Measurements from ENCODE around the gene KHDC3L. TPM values are rescaled to one million over a fixed set of nuclear protein-coding genes. Genes with fewer than 3 reads are reported as not detected.

The KHDC3L gene
- total and polyA plus RNA-seq, 2 experiments from 2014 or later, result not detected

GRCh38 chr6:73362869-73363536 is 545 bp downstream of the KHDC3L start:
- Histone ChIP-seq H3K4me3 (no peak overlapping the region), H3K4me1 (ENCODE audit: insufficient read depth) (no peaks in the 10 kb centered on the region), H3K79me2 (no peaks in the 10 kb centered on the region), H3K27me3 (no peaks in the 10 kb centered on the region), H4K20me1 (ENCODE audit: insufficient read depth, poor library complexity, severe bottlenecking) (no peaks in the 10 kb centered on the region), H3K9me2 (replicated peaks; ENCODE audit: insufficient read depth) (no peaks in the 10 kb centered on the region), H2AFZ (no peak overlapping the region), H3K27ac (no peak overlapping the region), H3K9me3 (ENCODE audit: low read depth) (no peaks in the 10 kb centered on the region), H3K36me3 (replicated peaks; ENCODE audit: insufficient read depth, low read depth) (no peaks in the 10 kb centered on the region), H3K4me2 (no peak overlapping the region)
- 94% methylated on average over 31 of the region's 31 CpGs for WGBS (ENCODE audit: low lambda C conversion rate, missing lambda C conversion rate)
- TF ChIP-seq EZH2phosphoT487 (IDR thresholded peaks at IDR 0.05; ENCODE audit: low read depth, severe bottlenecking, unreplicated experiment) (no peak), CTCF (IDR thresholded peaks at IDR 0.05; ENCODE audit: poor library complexity) (no peak), EZH2 (IDR thresholded peaks at IDR 0.05; ENCODE audit: borderline replicate concordance) (no peak)
- no peak for DNase-seq (ENCODE audit: low spot score)

GRCh38 chr6:73363537-73363875 is 1.0 kb downstream of the KHDC3L start:
- H3K9me2 ChIP-seq (replicated peaks; ENCODE audit: insufficient read depth), result no peaks in the 10 kb centered on the region
- H3K27ac ChIP-seq, result no peak overlapping the region
- H3K79me2 ChIP-seq, result no peaks in the 10 kb centered on the region
- H2AFZ ChIP-seq, result no peak overlapping the region
- H3K27me3 ChIP-seq, result no peaks in the 10 kb centered on the region
- no peaks in the 10 kb centered on the region for H3K36me3 ChIP-seq (replicated peaks; ENCODE audit: insufficient read depth, low read depth)
- WGBS (ENCODE audit: low lambda C conversion rate, missing lambda C conversion rate), result over 99% methylated on average over 23 of the region's 23 CpGs
- TF ChIP-seq EZH2 (IDR thresholded peaks at IDR 0.05; ENCODE audit: borderline replicate concordance), result no peak
- no peak for TF ChIP-seq EZH2phosphoT487 (IDR thresholded peaks at IDR 0.05; ENCODE audit: low read depth, severe bottlenecking, unreplicated experiment)
- DNase-seq (ENCODE audit: low spot score), result no peak
- H3K4me1 ChIP-seq (ENCODE audit: insufficient read depth), result no peaks in the 10 kb centered on the region
- no peak overlapping the region for H3K4me2 ChIP-seq
- no peaks in the 10 kb centered on the region for H4K20me1 ChIP-seq (ENCODE audit: insufficient read depth, poor library complexity, severe bottlenecking)
- no peak overlapping the region for H3K4me3 ChIP-seq
- H3K9me3 ChIP-seq (ENCODE audit: low read depth), result no peaks in the 10 kb centered on the region

GRCh38 chr6:73364121-73364520 is 1.7 kb downstream of the KHDC3L start:
- Histone ChIP-seq H2AFZ (no peak overlapping the region), H3K4me1 (ENCODE audit: insufficient read depth) (no peaks in the 10 kb centered on the region)
- TF ChIP-seq CTCF (IDR thresholded peaks at IDR 0.05; ENCODE audit: poor library complexity) (no peak), EZH2phosphoT487 (IDR thresholded peaks at IDR 0.05; ENCODE audit: low read depth, severe bottlenecking, unreplicated experiment) (no peak)

GRCh38 chr6:73364549-73364948 is 2.1 kb downstream of the KHDC3L start:
- Histone ChIP-seq H3K4me2 (no peak overlapping the region), H2AFZ (no peak overlapping the region), H3K4me3 (no peak overlapping the region), H4K20me1 (ENCODE audit: insufficient read depth, poor library complexity, severe bottlenecking) (no peaks in the 10 kb centered on the region), H3K4me1 (ENCODE audit: insufficient read depth) (no peaks in the 10 kb centered on the region), H3K9me2 (replicated peaks; ENCODE audit: insufficient read depth) (no peaks in the 10 kb centered on the region), H3K79me2 (no peaks in the 10 kb centered on the region), H3K9me3 (ENCODE audit: low read depth) (no peaks in the 10 kb centered on the region), H3K36me3 (replicated peaks; ENCODE audit: insufficient read depth, low read depth) (no peaks in the 10 kb centered on the region), H3K27me3 (no peaks in the 10 kb centered on the region), H3K27ac (no peak overlapping the region)
- DNase-seq (ENCODE audit: low spot score), result no peak
- 93% methylated on average over 9 of the region's 9 CpGs for WGBS (ENCODE audit: low lambda C conversion rate, missing lambda C conversion rate)
- TF ChIP-seq EZH2 (IDR thresholded peaks at IDR 0.05; ENCODE audit: borderline replicate concordance), result no peak
- TF ChIP-seq EZH2phosphoT487 (IDR thresholded peaks at IDR 0.05; ENCODE audit: low read depth, severe bottlenecking, unreplicated experiment), result no peak
- no peak for TF ChIP-seq CTCF (IDR thresholded peaks at IDR 0.05; ENCODE audit: poor library complexity)

More at GRCh38 chr6:73364121-73364520, 1.7 kb downstream of the KHDC3L start:
- Histone ChIP-seq H3K79me2 (no peaks in the 10 kb centered on the region), H3K9me2 (replicated peaks; ENCODE audit: insufficient read depth) (no peaks in the 10 kb centered on the region), H3K27me3 (no peaks in the 10 kb centered on the region), H3K36me3 (replicated peaks; ENCODE audit: insufficient read depth, low read depth) (no peaks in the 10 kb centered on the region), H3K4me2 (no peak overlapping the region), H4K20me1 (ENCODE audit: insufficient read depth, poor library complexity, severe bottlenecking) (no peaks in the 10 kb centered on the region), H3K9me3 (ENCODE audit: low read depth) (no peaks in the 10 kb centered on the region), H3K27ac (no peak overlapping the region), H3K4me3 (no peak overlapping the region)
- DNase-seq (ENCODE audit: low spot score), result no peak
- WGBS (ENCODE audit: low lambda C conversion rate, missing lambda C conversion rate), result 92% methylated on average over 14 of the region's 14 CpGs
